Pancreas (tissue), 10 donors: ENCODE data around the gene RHBDD1. TPM values are rescaled to one million over a fixed set of nuclear protein-coding genes. Genes with fewer than 3 reads are reported as not detected.

Experiments used
- ATAC-seq, 4 donors: fragments of 200-7000 bp; cut with Tn5 transposase; one replicate each; pipeline versions ENCODE4 v1.8.0 to v1.9.1; 2020; ENCODE audit warnings: mild to moderate bottlenecking in 4 of 4, moderate library complexity in 4 of 4
- DNase-seq, 6 donors: peaks; one replicate each; pipeline ENCODE4 v3.0.0-alpha.2; 2020
- FAIRE-seq: peaks from 2 replicates; lab custom pipeline; 2012; peaks lifted over from hg19 to GRCh38; lab: Jason Lieb, UNC
- H3K27ac ChIP-seq, 4 donors: fragments of 200-600 bp; sonication (generic); 1 replicate in 3 of 4; 2 replicates in 1 of 4; pipeline versions ENCODE4 v1.5.0 to v1.8.0; 2020
- H3K27me3 ChIP-seq, 4 donors: fragments of 200-600 bp; one replicate each; pipeline ENCODE4 v1.8.0; 2021
- H3K36me3 ChIP-seq, 3 donors: fragments of 200-600 bp; sonication (generic) in 1 of 3; one replicate each; pipeline versions ENCODE4 v1.5.0 to v1.8.0; 2020 to 2021
- H3K4me1 ChIP-seq, 3 donors: fragments of 200-600 bp; one replicate each; pipeline ENCODE4 v1.8.0; 2021
- H3K4me3 ChIP-seq, 4 donors: fragments of 200-600 bp; sonication (generic) in 2 of 4; one replicate each; pipeline versions ENCODE4 v1.5.0 to v1.8.0; 2020 to 2021
- H3K9me3 ChIP-seq, 4 donors: fragments of 200-600 bp; one replicate each; pipeline ENCODE4 v1.8.0; 2021
- CTCF ChIP-seq, 4 donors: fragments of 200-600 bp; sonication (generic) in 3 of 4; IDR thresholded peaks; one replicate each; pipeline versions ENCODE4 v1.5.0 to v1.8.0; 2021; ENCODE audit warnings: antibody characterized with exemption in 4 of 4
- WGBS, 2 donors: extraction: QIAGEN DNeasy Blood & Tissue Kit; methylation state at CpG; one replicate each; pipeline ENCODE4 v1.1.7; 2013; 5-methylcytosine and 5-hydroxymethylcytosine counted together
- intact Hi-C, 3 donors: fragments of 100-400 bp; cut with DNase I; formaldehyde crosslinking; loops; one replicate each; pipeline versions ENCODE4 v1.11.1 to v1.14.2; 2022
- polyA plus RNA-seq, 2 donors: library from polyadenylated mRNA; stranded (reverse); fragments of 200-250 nt; gene quantifications; one replicate each; pipeline ENCODE4 v1.2.3, GENCODE V29; 2013
- total RNA-seq, 6 donors: library from RNA; stranded (reverse); fragmentation: NEBNext Ultra II Directional in 4 of 6; extraction: Animal tissue kit (Norgen Biotek cat#: 25700) in 4 of 6; gene quantifications; one replicate each; pipeline versions ENCODE4 v1.2.1 to v1.2.4, GENCODE V29; 2021 to 2023
- donor health status: healthy with polysubstance abuse.
- donor health status: DM: no; HTN: no; CAD: no; lungs with moderate emphysema.
- donor health status: DM: no; HTN: no; CAD: no.
- donor health status: control.
- donor health status: control.
- donor health status: Bipolar disorder and iron deficiency.
- donor health status: DM: yes; HTN: yes; CAD: no.
- donor health status: DM: no; HTN: no; CAD: no.
- donor health status: DM: no; HTN: no; CAD: no.
- donor health status: DM: yes; HTN: yes; CAD: no.

The RHBDD1 gene
- total and polyA plus RNA-seq, 8 donors: 3.5 to 28.9 (median 20.1) TPM

DNA sequence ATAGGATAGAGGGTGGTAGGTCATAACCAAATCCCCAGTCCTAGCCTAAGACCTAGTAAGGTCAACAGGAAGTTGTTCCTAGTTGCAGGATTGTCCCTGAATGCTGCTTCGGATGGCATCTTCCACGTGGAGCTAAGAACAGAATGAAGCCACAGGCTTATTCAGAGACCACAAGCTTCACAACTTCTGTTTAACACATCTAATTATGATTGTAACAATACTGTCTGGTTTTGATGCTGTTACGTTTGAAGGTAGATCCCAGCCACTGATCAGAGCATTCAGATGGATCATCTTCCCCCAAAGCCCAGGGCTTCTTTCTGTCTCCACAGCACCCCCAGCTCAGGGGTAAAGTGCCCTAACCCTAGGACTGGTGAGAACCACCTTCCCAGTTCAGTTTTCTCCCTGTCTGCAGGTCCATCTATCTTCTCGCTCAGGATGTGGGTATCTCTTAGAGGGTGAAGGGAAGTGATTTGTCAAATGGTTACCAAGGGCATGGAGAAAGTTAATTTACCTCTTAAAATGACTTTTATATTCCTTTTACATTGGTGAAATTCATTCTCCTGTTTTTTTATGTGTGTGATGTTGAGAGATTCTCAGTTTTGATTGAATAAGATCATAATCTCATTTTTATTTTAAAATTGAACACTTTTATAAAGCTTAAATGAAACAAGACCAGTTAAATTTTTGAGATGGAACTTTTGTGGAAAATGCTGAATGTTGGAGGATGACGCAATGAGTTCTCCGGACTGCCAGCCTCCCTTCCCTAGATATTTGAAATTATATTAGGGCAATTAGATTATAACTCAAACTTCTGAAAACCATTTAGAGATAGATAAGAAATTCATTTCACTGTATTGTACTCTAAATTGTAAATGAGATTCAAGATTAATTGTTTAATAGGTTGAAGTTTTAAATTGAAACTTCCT, 66.5 kb downstream of the RHBDD1 start:
- no peak for TF ChIP-seq CTCF (IDR thresholded peaks at IDR 0.05)
- H3K27me3 ChIP-seq: no peaks in the 10 kb centered on the region
- no peak for ATAC-seq
- no peak overlapping the region for H3K4me3 ChIP-seq
- WGBS, 2 donors: 93 to 96% methylated on average over 6 of the region's 6 CpGs
- no peaks in the 10 kb centered on the region for H3K36me3 ChIP-seq
- no peaks in the 10 kb centered on the region for H3K9me3 ChIP-seq
- intact Hi-C loops: no loop called here
- no peaks in the 10 kb centered on the region for H3K4me1 ChIP-seq
- H3K27ac ChIP-seq: no peak overlapping the region
- peak; percentile 20 for FAIRE-seq
- DNase-seq: no peak

- no peaks in the 10 kb centered on the region for H3K36me3 ChIP-seq
- H3K27ac ChIP-seq: no peak overlapping the region
- H3K4me3 ChIP-seq: no peak overlapping the region
- H3K4me1 ChIP-seq: no peaks in the 10 kb centered on the region
- FAIRE-seq (no peak), DNase-seq (no peak), ATAC-seq (no peak)
- no peaks in the 10 kb centered on the region for H3K27me3 ChIP-seq
- intact Hi-C loops: no loop called here
- no peaks in the 10 kb centered on the region for H3K9me3 ChIP-seq
- WGBS, 2 donors: 92 to 99% methylated on average over 4 of the region's 4 CpGs
- no peak for TF ChIP-seq CTCF (IDR thresholded peaks at IDR 0.05)
These were observed 67.3 kb downstream of the RHBDD1 start for GRCh38 chr2:226903179-226903578.

GRCh38 chr2:226904592-226904991, 68.7 kb downstream of the RHBDD1 start:
- no peak overlapping the region for H3K27ac ChIP-seq
- H3K27me3 ChIP-seq: no peaks in the 10 kb centered on the region
- no peak for TF ChIP-seq CTCF (IDR thresholded peaks at IDR 0.05)
- ATAC-seq (no peak), FAIRE-seq (no peak), DNase-seq (no peak)
- H3K4me3 ChIP-seq: no peak overlapping the region
- H3K9me3 ChIP-seq: no peaks in the 10 kb centered on the region
- no peaks in the 10 kb centered on the region for H3K36me3 ChIP-seq
- WGBS, 2 donors: 96 to 98% methylated on average over 6 of the region's 6 CpGs
- intact Hi-C loops: no loop called here
- no peaks in the 10 kb centered on the region for H3K4me1 ChIP-seq

DNA sequence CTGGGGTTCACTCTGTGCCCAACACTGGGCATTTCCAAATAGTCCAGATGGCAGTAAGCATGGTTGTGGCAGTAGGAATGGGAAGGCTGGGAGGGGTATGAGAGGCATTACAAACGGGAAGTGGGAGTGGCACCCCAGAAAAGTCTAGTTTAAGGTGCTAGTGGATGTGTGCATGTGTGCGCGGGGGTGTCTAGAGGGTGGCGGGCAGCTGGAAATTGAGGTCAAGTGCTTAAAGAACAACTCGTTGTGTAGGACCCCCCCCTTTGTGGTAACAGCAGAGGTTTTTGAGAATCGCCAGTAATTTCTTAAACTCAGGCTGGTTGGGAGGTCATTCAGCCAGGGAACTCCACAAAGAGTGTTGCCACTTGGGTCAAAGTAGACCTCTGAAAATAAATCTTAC, 69.9 kb downstream of the RHBDD1 start:
- Histone ChIP-seq H3K27me3 (no peaks in the 10 kb centered on the region), H3K9me3 (no peaks in the 10 kb centered on the region), H3K4me1 (no peaks in the 10 kb centered on the region), H3K4me3 (no peak overlapping the region), H3K27ac (no peak overlapping the region), H3K36me3 (no peaks in the 10 kb centered on the region)
- no peak for TF ChIP-seq CTCF (IDR thresholded peaks at IDR 0.05)
- FAIRE-seq (no peak), ATAC-seq (no peak), DNase-seq (no peak)
- intact Hi-C loops: no loop called here
- WGBS, 2 donors: 85 to 87% methylated on average over 6 of the region's 6 CpGs

DNA sequence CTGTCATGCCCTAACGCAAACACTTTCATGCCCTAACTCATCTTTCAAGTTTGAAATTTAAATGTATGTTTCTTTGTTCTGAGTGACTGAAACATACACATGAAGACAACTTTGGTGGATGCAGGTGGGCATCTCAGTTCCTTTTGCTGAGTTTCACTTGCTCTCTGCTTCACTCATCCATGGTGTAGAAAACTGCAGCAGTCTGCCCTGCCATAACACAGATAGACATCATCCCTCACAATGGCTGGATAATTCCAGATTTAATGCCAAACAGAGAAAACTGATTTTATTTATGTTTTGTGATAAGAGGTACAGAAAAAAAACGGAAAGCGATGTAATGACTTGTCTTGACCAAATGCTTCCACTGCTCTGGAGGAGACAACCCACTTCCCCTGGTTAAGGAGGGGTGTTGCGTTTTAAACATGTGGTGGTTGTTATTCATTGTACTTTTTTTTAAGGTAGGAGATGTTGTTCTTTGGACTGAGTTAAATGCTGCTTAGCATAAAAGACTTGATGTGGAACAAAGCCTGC, 70.4 kb downstream of the RHBDD1 start:
- Histone ChIP-seq H3K27ac (no peak overlapping the region), H3K36me3 (no peaks in the 10 kb centered on the region), H3K4me3 (no peak overlapping the region), H3K27me3 (no peaks in the 10 kb centered on the region), H3K4me1 (no peaks in the 10 kb centered on the region), H3K9me3 (no peaks in the 10 kb centered on the region)
- 84% methylated on average over 4 of the region's 4 CpGs for WGBS, 2 donors
- no peak for DNase-seq
- intact Hi-C loops: no loop called here
- no peak for ATAC-seq
- no peak for FAIRE-seq
- TF ChIP-seq CTCF (IDR thresholded peaks at IDR 0.05): no peak
